OCI-LY7 (cell line): Measurements from ENCODE around the gene FMN1. TPM values are rescaled to one million over a fixed set of nuclear protein-coding genes. Genes with fewer than 3 reads are reported as not detected.

Experiments used
- BruUV-seq: library from RNA; stranded (reverse); fragments of 400-500 nt; replicated peaks from 2 replicates; lab custom pipeline; 2021; lab: Mats Ljungman, UMichigan
- CTCF ChIA-PET: fragments of 300-600 bp; sonication (Branson Sonifier 250); formaldehyde crosslinking; loops from one replicate; lab custom pipeline; 2022; ENCODE audit warnings: antibody characterized with exemption; ENCODE audit not compliant: unreplicated experiment; lab: Charles Lee
- POLR2A ChIA-PET: fragments of 300-600 bp; sonication (Branson Sonifier 250); formaldehyde crosslinking; loops from one replicate; lab custom pipeline; 2022; ENCODE audit warnings: antibody characterized with exemption; lab: Charles Lee
- DNase-seq: peaks from one replicate; pipeline ENCODE4 v3.0.0-alpha.2; 2015; ENCODE audit warnings: low spot score
- H2AFZ ChIP-seq: fragments of 200-600 bp; sonication (generic), shearing (Covaris generic); 2 replicates; pipeline ENCODE4 v1.6.1; 2014; ENCODE audit warnings: mild to moderate bottlenecking, antibody characterized with exemption, low read length, moderate library complexity
- H3K27ac ChIP-seq: fragments of 200-600 bp; sonication (generic); 2 replicates; pipeline ENCODE4 v1.5.1; 2014; ENCODE audit warnings: mixed run types, low read depth, mild to moderate bottlenecking, moderate library complexity, low read length, inconsistent platforms; ENCODE audit not compliant: poor library complexity, severe bottlenecking
- H3K36me3 ChIP-seq: fragments of 200-600 bp; sonication (generic); 2 replicates; pipeline ENCODE4 v1.6.1; 2014; ENCODE audit warnings: mild to moderate bottlenecking, antibody characterized with exemption, low read length, moderate library complexity, mixed read lengths; ENCODE audit not compliant: insufficient read depth
- H3K4me1 ChIP-seq: fragments of 200-600 bp; sonication (generic); 2 replicates; pipeline ENCODE4 v1.5.1; 2014; ENCODE audit warnings: mild to moderate bottlenecking, low read length; ENCODE audit not compliant: insufficient read depth, poor library complexity, severe bottlenecking
- H3K4me2 ChIP-seq: fragments of 200-600 bp; sonication (generic); 2 replicates; pipeline ENCODE4 v1.6.1; 2014; ENCODE audit warnings: mild to moderate bottlenecking, low read length
- H3K4me3 ChIP-seq: fragments of 200-600 bp; sonication (generic); 2 replicates; pipeline ENCODE4 v1.5.1; 2014; ENCODE audit warnings: mild to moderate bottlenecking, low read depth, low read length; ENCODE audit not compliant: poor library complexity, severe bottlenecking
- H3K79me2 ChIP-seq: fragments of 200-600 bp; sonication (generic); 2 replicates; pipeline ENCODE4 v1.6.1; 2016; ENCODE audit warnings: low read depth, mild to moderate bottlenecking, low read length, moderate library complexity, mixed read lengths; ENCODE audit not compliant: insufficient read depth
- H3K9me2 ChIP-seq: fragments of 200-600 bp; sonication (generic); 2 replicates; pipeline ENCODE4 v1.6.1; 2016; ENCODE audit warnings: mild to moderate bottlenecking, low read length, mixed read lengths; ENCODE audit not compliant: insufficient read depth
- H3K9me3 ChIP-seq: fragments of 200-600 bp; sonication (generic); 2 replicates; pipeline ENCODE4 v1.6.1; 2014; ENCODE audit warnings: mild to moderate bottlenecking, mixed run types, low read length, mixed read lengths
- H4K20me1 ChIP-seq: fragments of 200-600 bp; sonication (generic); 2 replicates; pipeline ENCODE4 v1.6.1; 2014; ENCODE audit warnings: mild to moderate bottlenecking, antibody characterized with exemption, low read length, moderate library complexity, mixed read lengths; ENCODE audit not compliant: insufficient read depth
- CTCF ChIP-seq: fragments of 200-600 bp; sonication (generic); conservative IDR thresholded peaks from 2 replicates; pipeline ENCODE4 v1.5.1; 2014; ENCODE audit warnings: mild to moderate bottlenecking, antibody characterized with exemption, low read length, moderate library complexity, mixed read lengths
- EZH2phosphoT487 ChIP-seq: fragments of 200-600 bp; sonication (generic); IDR thresholded peaks from 2 replicates; pipeline ENCODE4 v1.6.1; 2018; ENCODE audit warnings: low read depth, borderline replicate concordance, mild to moderate bottlenecking, mixed run types, antibody characterized with exemption, low read length, moderate library complexity, mixed read lengths
- intact Hi-C: fragments of 100-400 bp; cut with micrococcal nuclease; formaldehyde crosslinking; loops from one replicate; pipeline ENCODE4 v1.10.0; 2022; ENCODE audit not compliant: unreplicated experiment
- total RNA-seq, 2 experiments: library from RNA; depleted of rRNA in 1 of 2; stranded (reverse); fragments of >200 nt in 1 of 2; shearing (Covaris generic) in 1 of 2; gene quantifications; 2 replicates each; pipeline ENCODE4 v1.2.3, GENCODE V29; 2014 to 2022

FMN1 gene
- total RNA-seq, 2 experiments from 2014 or later: 3.2 to 4.2 TPM

- CTCF ChIA-PET: no interaction called here
These were observed 98.9 kb downstream of the FMN1 start for GRCh38 chr15:33095641-33096040.

GRCh38 chr15:33094336-33094735 lies 100.2 kb downstream of the FMN1 start:
- no TSS peak for BruUV-seq
- H3K36me3 ChIP-seq: no peaks in the 10 kb centered on the region
- H4K20me1 ChIP-seq: no peaks in the 10 kb centered on the region
- H3K4me1 ChIP-seq: no peaks in the 10 kb centered on the region
- TF ChIP-seq CTCF (no peak), EZH2phosphoT487 (no peak)
- H3K9me2 ChIP-seq: no peaks in the 10 kb centered on the region
- ChIA-PET POLR2A (no interaction called here), CTCF (no interaction called here)
- DNase-seq: no peak
- H3K79me2 ChIP-seq: no peaks in the 10 kb centered on the region
- no peak overlapping the region for H2AFZ ChIP-seq
- H3K4me3 ChIP-seq: no peak overlapping the region
- no peak overlapping the region for H3K27ac ChIP-seq
- H3K4me2 ChIP-seq: no peak overlapping the region
- H3K9me3 ChIP-seq: no peaks in the 10 kb centered on the region
- intact Hi-C loops: no loop called here

More at GRCh38 chr15:33095641-33096040, 98.9 kb downstream of the FMN1 start:
- TF ChIP-seq CTCF: no peak
- no peak for TF ChIP-seq EZH2phosphoT487
- H4K20me1 ChIP-seq: no peaks in the 10 kb centered on the region
- no peak overlapping the region for H2AFZ ChIP-seq
- no peak overlapping the region for H3K27ac ChIP-seq
- BruUV-seq: no TSS peak
- H3K4me2 ChIP-seq: no peak overlapping the region
- no peaks in the 10 kb centered on the region for H3K36me3 ChIP-seq
- no peaks in the 10 kb centered on the region for H3K9me3 ChIP-seq
- H3K79me2 ChIP-seq: no peaks in the 10 kb centered on the region
- H3K4me1 ChIP-seq: no peaks in the 10 kb centered on the region
- intact Hi-C loops: no loop called here
- no peaks in the 10 kb centered on the region for H3K9me2 ChIP-seq
- POLR2A ChIA-PET: interaction anchor here (0.9 kb wide), 1 partner anchor 9 kb away, joined by 3 read pairs; no protein-coding TSS in a partner anchor
- no peak overlapping the region for H3K4me3 ChIP-seq
- DNase-seq: no peak

GRCh38 chr15:33093222-33093621 lies 101.3 kb downstream of the FMN1 start:
- TF ChIP-seq EZH2phosphoT487 (no peak), CTCF (no peak)
- ChIA-PET CTCF (no interaction called here), POLR2A (interaction anchor here (0.7 kb wide), 1 partner anchor 8 kb away, joined by 3 read pairs; no protein-coding TSS in a partner anchor)
- Histone ChIP-seq H3K79me2 (no peaks in the 10 kb centered on the region), H3K4me2 (no peak overlapping the region), H3K27ac (no peak overlapping the region), H4K20me1 (no peaks in the 10 kb centered on the region), H3K9me2 (no peaks in the 10 kb centered on the region), H3K4me1 (no peaks in the 10 kb centered on the region), H3K9me3 (no peaks in the 10 kb centered on the region), H3K36me3 (no peaks in the 10 kb centered on the region), H3K4me3 (no peak overlapping the region), H2AFZ (no peak overlapping the region)
- intact Hi-C loops: no loop called here
- no TSS peak for BruUV-seq
- no peak for DNase-seq
